ENCODE measurements around the gene PRPF8.

GRCh38 chr17:1731194-1731506 lies 46.5 kb upstream of the PRPF8 start:
- TF ChIP-seq GATA3 (IDR thresholded peaks at IDR 0.05; ENCODE audit: low read depth, low read length) (no peak), GATA2 (IDR thresholded peaks at IDR 0.05; ENCODE audit: low read depth, low read length) (no peak)

Measured in SH-SY5Y (cell line).